SK-MEL-5 (cell line): ENCODE data around the gene CD300H. TPM values are rescaled to one million over a fixed set of nuclear protein-coding genes. Genes with fewer than 3 reads are reported as not detected.
"Not testable (repeated sequence)": the region's sequence is repeated elsewhere in the genome, so short reads cannot be mapped to it uniquely, and the experiment has no call there.

ENCODE experiments used
- DNase-seq: peaks from one replicate; pipeline ENCODE4 v3.0.0-alpha.2; 2016; ENCODE audit warnings: low read depth, low spot score
- in situ Hi-C: cut with HindIII; loops from 2 replicates; pipeline ENCODE4 v1.10.0; 2016; ENCODE audit warnings: low sequenced_read_pairs, high pct_unique_total_duplicates, low pct_unique_long_range_greater_than_20kb
- total RNA-seq: library from RNA; depleted of rRNA; stranded (reverse); fragments of >200 nt; shearing (Covaris generic); gene quantifications from 2 replicates; pipeline ENCODE4 v1.2.3, GENCODE V29; 2014; rRNA removed

The CD300H gene
- total RNA-seq, 1 experiment from 2014 or later: not detected

- in situ Hi-C loops: no loop called here
- no peak for DNase-seq
These were observed 45.6 kb downstream of the CD300H start for GRCh38 chr17:74521701-74522201.

- in situ Hi-C loops: no loop called here
- no peak for DNase-seq
These were observed 46.4 kb downstream of the CD300H start for GRCh38 chr17:74520790-74521480.

GRCh38 chr17:74520016-74520434 is 47.3 kb downstream of the CD300H start:
- in situ Hi-C loops: no loop called here
- no peak for DNase-seq

GRCh38 chr17:74518413-74518981 is 48.8 kb downstream of the CD300H start:
- in situ Hi-C loops: not testable (repeated sequence)

GRCh38 chr17:74516561-74517328 is 50.6 kb downstream of the CD300H start:
- in situ Hi-C loops: no loop called here
- DNase-seq: no peak

More at GRCh38 chr17:74518413-74518981, 48.8 kb downstream of the CD300H start:
- DNase-seq: not testable (repeated sequence)

- no peak for DNase-seq
- in situ Hi-C loops: no loop called here
These were observed 51.4 kb downstream of the CD300H start for GRCh38 chr17:74515941-74516340.

GRCh38 chr17:74514632-74515334 is 52.5 kb downstream of the CD300H start:
- DNase-seq: no peak
- in situ Hi-C loops: no loop called here

GRCh38 chr17:74513987-74514631 is 53.2 kb downstream of the CD300H start:
- DNase-seq: peak; percentile 82
- in situ Hi-C loops: no loop called here

- no peak for DNase-seq
- in situ Hi-C loops: no loop called here
These were observed 54.7 kb downstream of the CD300H start for GRCh38 chr17:74512624-74513091.

- in situ Hi-C loops: no loop called here
- no peak for DNase-seq
These were observed 55.3 kb downstream of the CD300H start for GRCh38 chr17:74512036-74512435.

Other genes with a start within 250 kb of the CD300H start
- 0.11 TPM in 1 of 2 replicates, not detected in the other for gene KIF19, start 241.3 kb downstream of the CD300H start, total RNA-seq
- gene BTBD17, start 205.6 kb downstream of the CD300H start, total RNA-seq: not detected in 2 replicates
- not detected in 2 replicates for gene GPR142, start 200.0 kb downstream of the CD300H start, total RNA-seq
- 0.45 TPM in 1 of 2 replicates, not detected in the other for gene GPRC5C, start 135.4 kb downstream of the CD300H start, total RNA-seq
- gene CD300A, start 100.9 kb downstream of the CD300H start, total RNA-seq: not detected in 2 replicates
- not detected in 2 replicates for gene CD300LB, start 36.0 kb downstream of the CD300H start, total RNA-seq
- 0.26 TPM in 1 of 2 replicates, not detected in the other for gene CD300C, start 21.4 kb downstream of the CD300H start, total RNA-seq
- gene CD300LD, start 24.8 kb upstream of the CD300H start, total RNA-seq: not detected in 2 replicates
- not detected in 2 replicates for gene CD300E, start 56.2 kb upstream of the CD300H start, total RNA-seq
- gene CD300LF, start 145.4 kb upstream of the CD300H start, total RNA-seq: 0.13 TPM in 1 of 2 replicates, not detected in the other
- 0.40 and 0.66 TPM in 2 replicates for gene RAB37, start 169.7 kb upstream of the CD300H start, total RNA-seq
- gene NHERF1, start 181.1 kb upstream of the CD300H start, total RNA-seq: 43.2 and 45.6 TPM in 2 replicates
- gene NAT9, start 208.8 kb upstream of the CD300H start, total RNA-seq: 51.4 and 61.0 TPM in 2 replicates